ENCODE results near the gene TEAD1.

Gene TEAD1

GRCh38 chr11:12642040-12642439 is 32.2 kb upstream of the TEAD1 start:
- Histone ChIP-seq H3K27me3 (ENCODE audit: control insufficient read depth, insufficient read depth, low read length) (no peaks in the 10 kb centered on the region), H3K4me1 (ENCODE audit: control insufficient read depth, insufficient read depth, low read length) (no peaks in the 10 kb centered on the region), H3K4me3 (ENCODE audit: low read length) (no peak overlapping the region), H3K36me3 (ENCODE audit: control insufficient read depth, insufficient read depth, low read length) (no peaks in the 10 kb centered on the region), H3K9ac (ENCODE audit: low read length) (no peak overlapping the region), H3K27ac (ENCODE audit: low read depth, low read length) (no peak overlapping the region)

- Histone ChIP-seq H3K4me3 (ENCODE audit: low read length) (no peak overlapping the region), H3K36me3 (ENCODE audit: control insufficient read depth, insufficient read depth, low read length) (no peaks in the 10 kb centered on the region), H3K4me1 (ENCODE audit: control insufficient read depth, insufficient read depth, low read length) (no peaks in the 10 kb centered on the region), H3K27me3 (ENCODE audit: control insufficient read depth, insufficient read depth, low read length) (no peaks in the 10 kb centered on the region), H3K9ac (ENCODE audit: low read length) (no peak overlapping the region), H3K27ac (ENCODE audit: low read depth, low read length) (no peak overlapping the region)
Observed at GRCh38 chr11:12642806-12643428, 31.3 kb upstream of the TEAD1 start.

GRCh38 chr11:12646478-12646877 is 27.7 kb upstream of the TEAD1 start:
- H3K4me3 ChIP-seq (ENCODE audit: low read length), result no peak overlapping the region
- H3K27ac ChIP-seq (ENCODE audit: low read depth, low read length), result no peak overlapping the region
- H3K27me3 ChIP-seq (ENCODE audit: control insufficient read depth, insufficient read depth, low read length), result no peaks in the 10 kb centered on the region
- H3K9ac ChIP-seq (ENCODE audit: low read length), result no peak overlapping the region
- no peaks in the 10 kb centered on the region for H3K4me1 ChIP-seq (ENCODE audit: control insufficient read depth, insufficient read depth, low read length)
- H3K36me3 ChIP-seq (ENCODE audit: control insufficient read depth, insufficient read depth, low read length), result no peaks in the 10 kb centered on the region

- Histone ChIP-seq H3K27ac (ENCODE audit: low read depth, low read length) (no peak overlapping the region), H3K36me3 (ENCODE audit: control insufficient read depth, insufficient read depth, low read length) (no peaks in the 10 kb centered on the region), H3K9ac (ENCODE audit: low read length) (no peak overlapping the region), H3K4me1 (ENCODE audit: control insufficient read depth, insufficient read depth, low read length) (no peaks in the 10 kb centered on the region), H3K27me3 (ENCODE audit: control insufficient read depth, insufficient read depth, low read length) (no peaks in the 10 kb centered on the region), H3K4me3 (ENCODE audit: low read length) (no peak overlapping the region)
Observed at GRCh38 chr11:12653729-12654128, 20.5 kb upstream of the TEAD1 start.

- Histone ChIP-seq H3K27me3 (ENCODE audit: control insufficient read depth, insufficient read depth, low read length) (no peaks in the 10 kb centered on the region), H3K4me3 (ENCODE audit: low read length) (no peak overlapping the region), H3K36me3 (ENCODE audit: control insufficient read depth, insufficient read depth, low read length) (no peaks in the 10 kb centered on the region), H3K9ac (ENCODE audit: low read length) (no peak overlapping the region), H3K27ac (ENCODE audit: low read depth, low read length) (no peak overlapping the region), H3K4me1 (ENCODE audit: control insufficient read depth, insufficient read depth, low read length) (no peaks in the 10 kb centered on the region)
Observed at GRCh38 chr11:12655842-12656241, 18.4 kb upstream of the TEAD1 start.

- no peaks in the 10 kb centered on the region for H3K4me1 ChIP-seq (ENCODE audit: control insufficient read depth, insufficient read depth, low read length)
Observed at GRCh38 chr11:12657336-12657735, 16.9 kb upstream of the TEAD1 start.

GRCh38 chr11:12657981-12658380 is 16.2 kb upstream of the TEAD1 start:
- Histone ChIP-seq H3K36me3 (ENCODE audit: control insufficient read depth, insufficient read depth, low read length) (no peaks in the 10 kb centered on the region), H3K9ac (ENCODE audit: low read length) (no peak overlapping the region), H3K27ac (ENCODE audit: low read depth, low read length) (no peak overlapping the region), H3K27me3 (ENCODE audit: control insufficient read depth, insufficient read depth, low read length) (no peaks in the 10 kb centered on the region), H3K4me1 (ENCODE audit: control insufficient read depth, insufficient read depth, low read length) (no peaks in the 10 kb centered on the region), H3K4me3 (ENCODE audit: low read length) (no peak overlapping the region)

More at GRCh38 chr11:12657336-12657735, 16.9 kb upstream of the TEAD1 start:
- no peak overlapping the region for H3K27ac ChIP-seq (ENCODE audit: low read depth, low read length)
- H3K27me3 ChIP-seq (ENCODE audit: control insufficient read depth, insufficient read depth, low read length), result no peaks in the 10 kb centered on the region
- no peak overlapping the region for H3K9ac ChIP-seq (ENCODE audit: low read length)
- H3K4me3 ChIP-seq (ENCODE audit: low read length), result no peak overlapping the region
- H3K36me3 ChIP-seq (ENCODE audit: control insufficient read depth, insufficient read depth, low read length), result no peaks in the 10 kb centered on the region

- Histone ChIP-seq H3K4me3 (ENCODE audit: low read length) (no peak overlapping the region), H3K36me3 (ENCODE audit: control insufficient read depth, insufficient read depth, low read length) (no peaks in the 10 kb centered on the region), H3K4me1 (ENCODE audit: control insufficient read depth, insufficient read depth, low read length) (no peaks in the 10 kb centered on the region), H3K27me3 (ENCODE audit: control insufficient read depth, insufficient read depth, low read length) (no peaks in the 10 kb centered on the region), H3K27ac (ENCODE audit: low read depth, low read length) (no peak overlapping the region), H3K9ac (ENCODE audit: low read length) (no peak overlapping the region)
Observed at GRCh38 chr11:12662101-12662689, 12.0 kb upstream of the TEAD1 start.

- H3K9ac ChIP-seq (ENCODE audit: low read length), result no peak overlapping the region
- no peaks in the 10 kb centered on the region for H3K27me3 ChIP-seq (ENCODE audit: control insufficient read depth, insufficient read depth, low read length)
- no peaks in the 10 kb centered on the region for H3K4me1 ChIP-seq (ENCODE audit: control insufficient read depth, insufficient read depth, low read length)
- no peak overlapping the region for H3K27ac ChIP-seq (ENCODE audit: low read depth, low read length)
- no peak overlapping the region for H3K4me3 ChIP-seq (ENCODE audit: low read length)
- no peaks in the 10 kb centered on the region for H3K36me3 ChIP-seq (ENCODE audit: control insufficient read depth, insufficient read depth, low read length)
Observed at GRCh38 chr11:12664385-12664784, 9.8 kb upstream of the TEAD1 start.

GRCh38 chr11:12666915-12667314 is 7.3 kb upstream of the TEAD1 start:
- H3K36me3 ChIP-seq (ENCODE audit: control insufficient read depth, insufficient read depth, low read length), result no peaks in the 10 kb centered on the region

GRCh38 chr11:12667646-12668045 is 6.6 kb upstream of the TEAD1 start:
- Histone ChIP-seq H3K4me1 (ENCODE audit: control insufficient read depth, insufficient read depth, low read length) (no peaks in the 10 kb centered on the region), H3K4me3 (ENCODE audit: low read length) (no peak overlapping the region), H3K36me3 (ENCODE audit: control insufficient read depth, insufficient read depth, low read length) (no peaks in the 10 kb centered on the region), H3K27ac (ENCODE audit: low read depth, low read length) (no peak overlapping the region), H3K27me3 (ENCODE audit: control insufficient read depth, insufficient read depth, low read length) (no peaks in the 10 kb centered on the region), H3K9ac (ENCODE audit: low read length) (no peak overlapping the region)

More at GRCh38 chr11:12666915-12667314, 7.3 kb upstream of the TEAD1 start:
- no peaks in the 10 kb centered on the region for H3K4me1 ChIP-seq (ENCODE audit: control insufficient read depth, insufficient read depth, low read length)
- H3K4me3 ChIP-seq (ENCODE audit: low read length), result no peak overlapping the region
- no peak overlapping the region for H3K27ac ChIP-seq (ENCODE audit: low read depth, low read length)
- no peak overlapping the region for H3K9ac ChIP-seq (ENCODE audit: low read length)
- no peaks in the 10 kb centered on the region for H3K27me3 ChIP-seq (ENCODE audit: control insufficient read depth, insufficient read depth, low read length)

GRCh38 chr11:12668166-12668565 is 6.1 kb upstream of the TEAD1 start:
- no peaks in the 10 kb centered on the region for H3K4me1 ChIP-seq (ENCODE audit: control insufficient read depth, insufficient read depth, low read length)
- H3K4me3 ChIP-seq (ENCODE audit: low read length), result no peak overlapping the region
- no peak overlapping the region for H3K9ac ChIP-seq (ENCODE audit: low read length)
- no peak overlapping the region for H3K27ac ChIP-seq (ENCODE audit: low read depth, low read length)
- H3K36me3 ChIP-seq (ENCODE audit: control insufficient read depth, insufficient read depth, low read length), result no peaks in the 10 kb centered on the region
- no peaks in the 10 kb centered on the region for H3K27me3 ChIP-seq (ENCODE audit: control insufficient read depth, insufficient read depth, low read length)

- H3K36me3 ChIP-seq (ENCODE audit: control insufficient read depth, insufficient read depth, low read length), result no peaks in the 10 kb centered on the region
- no peaks in the 10 kb centered on the region for H3K27me3 ChIP-seq (ENCODE audit: control insufficient read depth, insufficient read depth, low read length)
- H3K9ac ChIP-seq (ENCODE audit: low read length), result no peak overlapping the region
- H3K4me1 ChIP-seq (ENCODE audit: control insufficient read depth, insufficient read depth, low read length), result no peaks in the 10 kb centered on the region
- no peak overlapping the region for H3K4me3 ChIP-seq (ENCODE audit: low read length)
- H3K27ac ChIP-seq (ENCODE audit: low read depth, low read length), result no peak overlapping the region
Observed at GRCh38 chr11:12669930-12670329, 4.3 kb upstream of the TEAD1 start.

All from rectal smooth muscle tissue (tissue), 1 donor.